CD4-positive, alpha-beta T cell treated with Interferon alpha-2 for 1 hour (primary cell): ENCODE results near the gene REPIN1.
A peak's percentile ranks its signal among the peaks of the same experiment; 100 is the strongest.
"Not testable (repeated sequence)": the region's sequence is repeated elsewhere in the genome, so short reads cannot be mapped to it uniquely, and the experiment has no call there.

Source experiments
- DNase-seq, 2 donors: peaks; one replicate each; pipeline ENCODE4 v3.0.0-alpha.2; 2020 to 2022

The REPIN1 gene

GRCh38 chr7:150377635-150378034 lies 9.0 kb downstream of the REPIN1 start:
- DNase-seq: no peak

- DNase-seq: peak; percentile 57 to 69
These were observed 9.7 kb downstream of the REPIN1 start for GRCh38 chr7:150378115-150378852.

DNA sequence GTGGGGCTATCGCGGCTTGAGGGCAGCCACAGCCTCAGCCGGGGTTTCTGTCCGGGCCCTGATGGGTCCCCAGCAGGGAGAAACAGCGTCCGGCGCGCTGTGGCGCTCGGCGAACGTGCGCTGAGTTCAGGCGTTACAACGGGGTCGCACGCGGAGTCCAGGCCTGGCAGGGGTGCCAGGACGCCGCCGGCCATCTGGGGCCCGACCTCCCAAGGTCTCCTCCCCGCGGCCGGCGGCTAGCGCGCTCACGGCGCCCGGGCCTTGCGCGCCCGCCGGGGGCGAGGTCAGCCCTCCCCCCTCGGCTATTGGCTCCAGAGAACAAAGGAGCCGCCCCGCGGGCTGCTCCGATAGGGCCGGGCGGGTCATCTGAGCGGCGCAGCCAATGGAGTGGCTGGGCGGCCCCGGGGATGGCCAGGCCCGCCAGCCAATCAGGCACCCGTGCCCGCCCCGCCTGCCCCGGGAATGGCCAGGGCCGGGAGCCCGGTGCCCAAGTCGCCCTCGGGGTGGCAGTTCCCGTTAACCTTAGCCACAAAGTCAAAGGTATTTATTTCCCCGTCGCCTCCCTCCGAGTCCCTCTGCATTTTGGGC lies 10.3 kb downstream of the REPIN1 start, which contains the start of gene ZNF775:
Gene ZNF775 (plus strand): TSS at position 478 of the 588 bp plus-strand sequence. CDS start 9,141 bp downstream, outside the sequence.
- peak; percentile 91 to 94 for DNase-seq

DNA sequence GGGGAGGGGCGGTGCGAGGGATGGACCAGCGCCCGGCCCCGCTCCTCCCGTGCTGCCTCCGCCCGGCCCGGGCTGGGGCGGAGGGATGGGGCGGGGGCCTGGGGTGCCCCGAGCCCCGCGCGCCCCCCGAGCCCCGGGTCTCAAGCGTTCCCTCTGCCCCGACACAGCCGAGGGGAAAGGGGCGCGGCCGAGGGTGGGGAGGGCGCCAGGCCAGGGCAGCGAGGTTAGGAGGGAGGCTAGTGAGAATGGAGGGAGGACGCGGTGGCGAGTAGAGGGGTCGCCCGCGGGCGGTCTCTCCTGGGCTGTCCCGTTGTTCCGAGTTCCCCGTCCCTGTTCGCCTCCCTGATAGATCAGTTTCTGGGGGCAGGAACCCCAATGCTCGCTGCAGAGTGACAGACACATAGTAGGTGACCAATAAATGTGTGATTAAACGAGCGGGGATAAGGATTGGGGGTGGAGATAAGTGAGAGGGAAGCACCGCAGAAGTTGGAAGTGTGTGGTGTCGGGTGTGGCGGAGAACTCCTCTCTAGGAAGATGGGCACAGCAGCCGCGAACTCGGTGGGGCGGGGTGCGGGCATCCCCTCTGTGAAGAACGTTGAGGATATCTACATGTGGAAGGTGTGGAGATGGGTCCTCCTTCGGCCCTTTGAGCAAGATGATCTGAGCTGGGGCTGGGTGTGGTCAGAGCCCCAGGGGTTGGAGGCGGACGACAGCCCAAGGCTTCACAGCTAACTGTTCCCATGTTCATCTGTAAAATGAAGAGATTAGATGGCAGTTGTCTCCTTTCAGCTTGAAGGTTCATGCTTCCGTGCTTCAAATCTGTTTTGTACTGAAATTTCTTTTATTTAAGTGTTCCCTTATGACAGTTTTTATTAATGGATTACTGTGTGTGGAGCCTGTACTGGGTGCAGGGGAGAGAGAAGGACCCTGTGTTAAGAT lies 11.1 kb downstream of the REPIN1 start:
- DNase-seq: peak in 1 of 2 donors; percentile 21

GRCh38 chr7:150380463-150380862 lies 11.8 kb downstream of the REPIN1 start:
- DNase-seq: no peak

DNA sequence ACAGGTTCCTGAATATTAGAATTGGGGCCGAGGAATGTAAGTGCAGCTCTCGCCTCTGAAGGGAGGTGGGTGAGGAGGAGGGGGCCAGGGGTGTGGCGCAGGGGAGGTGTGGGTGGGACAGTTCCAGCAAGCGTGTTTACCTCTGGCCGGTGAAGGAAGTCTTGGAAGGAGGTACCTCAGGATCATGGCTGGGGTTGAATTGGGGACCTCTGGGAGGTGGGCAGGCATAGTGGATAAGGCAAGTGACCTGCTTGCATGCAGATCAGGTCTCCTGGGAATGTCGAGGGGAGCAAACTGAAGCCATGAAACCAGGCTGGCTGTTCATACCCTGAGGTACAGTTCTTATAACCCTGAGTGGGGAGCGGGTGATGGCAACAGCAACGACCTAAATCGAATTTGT lies 12.5 kb downstream of the REPIN1 start:
- DNase-seq: no peak

GRCh38 chr7:150381785-150382122 lies 13.1 kb downstream of the REPIN1 start:
- no peak for DNase-seq

- DNase-seq: no peak
These were observed 13.7 kb downstream of the REPIN1 start for GRCh38 chr7:150382123-150382843.

- DNase-seq: no peak
These were observed 14.2 kb downstream of the REPIN1 start for GRCh38 chr7:150382844-150383225.

DNA sequence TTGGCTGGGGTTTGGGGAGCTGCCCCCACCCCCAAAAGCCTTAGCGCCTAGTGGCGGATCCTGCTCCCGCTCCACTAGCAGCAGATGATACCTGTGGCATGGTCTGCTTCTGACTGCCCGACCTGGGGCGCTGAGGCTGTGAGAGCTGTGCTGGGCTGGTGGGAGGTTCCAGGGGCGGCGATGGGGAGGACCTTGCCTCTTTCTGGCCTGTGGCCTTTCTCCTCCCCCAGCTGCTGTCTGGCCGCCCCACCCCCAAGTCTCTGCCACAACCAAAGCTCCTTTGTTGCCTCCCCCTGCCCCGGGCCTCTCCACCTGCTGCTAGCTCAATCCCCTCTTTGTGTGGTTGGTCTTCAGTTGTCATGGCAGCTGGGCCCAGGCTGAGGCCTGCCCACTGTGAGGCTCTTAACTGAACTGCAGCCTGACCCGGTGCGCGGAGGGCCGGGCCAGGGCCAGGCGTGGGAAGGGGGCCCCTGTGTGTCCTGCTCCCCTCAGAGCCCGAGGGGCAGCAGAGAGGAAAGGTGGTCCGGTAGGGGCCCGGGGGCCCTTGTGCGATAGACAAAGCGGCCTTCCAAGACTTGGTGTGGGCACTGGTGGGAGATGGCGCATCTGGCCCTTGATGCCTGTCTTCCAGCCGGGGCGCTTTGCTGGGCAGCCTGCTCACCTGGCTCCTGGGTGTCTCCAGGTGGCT lies 15.2 kb downstream of the REPIN1 start:
- DNase-seq: no peak

DNA sequence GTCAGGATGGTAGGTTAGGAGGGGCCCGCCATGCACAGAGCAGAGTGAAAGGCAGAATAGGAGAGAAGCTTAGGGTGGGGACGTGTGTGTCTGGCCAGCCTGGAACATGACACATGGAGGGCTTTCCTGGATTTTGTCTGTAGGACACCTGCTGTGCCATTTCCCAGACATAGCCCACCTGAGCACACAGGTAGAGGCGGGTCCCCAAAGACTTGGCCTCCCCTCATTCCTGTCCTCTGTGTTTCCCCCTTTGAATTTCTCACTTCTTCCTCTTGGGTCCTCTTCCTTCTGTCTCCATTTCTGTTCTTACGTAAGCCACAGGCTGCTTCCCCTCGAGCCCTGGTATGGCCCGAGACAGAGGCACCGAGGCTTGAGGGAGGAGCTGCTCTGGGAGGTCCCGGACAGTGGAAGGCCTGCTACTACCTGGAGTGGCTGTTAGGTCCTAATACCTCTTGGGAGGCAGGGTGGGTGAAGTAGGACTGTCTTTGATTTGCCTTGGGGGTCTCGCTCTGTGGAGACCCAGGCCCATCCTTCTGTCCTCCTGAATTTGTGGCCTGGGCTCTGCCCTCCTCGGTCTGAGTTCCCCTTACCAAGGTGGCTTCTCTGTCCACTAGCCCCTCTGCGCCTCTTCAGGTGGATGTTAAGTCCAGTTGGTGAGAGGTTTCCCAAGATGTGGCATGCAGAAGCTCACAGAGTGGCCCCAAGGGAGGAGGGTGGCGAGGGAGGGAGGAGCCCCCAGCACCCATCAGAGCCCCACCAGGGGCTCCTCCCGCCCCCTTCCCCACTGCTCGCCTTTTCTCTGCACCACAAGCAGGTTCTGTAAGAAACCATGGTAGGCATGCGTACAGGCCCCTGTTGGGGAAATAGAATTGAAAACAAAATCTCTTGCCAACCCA lies 16.0 kb downstream of the REPIN1 start:
- DNase-seq: no peak

GRCh38 chr7:150385302-150385723 lies 16.7 kb downstream of the REPIN1 start:
- no peak for DNase-seq

DNA sequence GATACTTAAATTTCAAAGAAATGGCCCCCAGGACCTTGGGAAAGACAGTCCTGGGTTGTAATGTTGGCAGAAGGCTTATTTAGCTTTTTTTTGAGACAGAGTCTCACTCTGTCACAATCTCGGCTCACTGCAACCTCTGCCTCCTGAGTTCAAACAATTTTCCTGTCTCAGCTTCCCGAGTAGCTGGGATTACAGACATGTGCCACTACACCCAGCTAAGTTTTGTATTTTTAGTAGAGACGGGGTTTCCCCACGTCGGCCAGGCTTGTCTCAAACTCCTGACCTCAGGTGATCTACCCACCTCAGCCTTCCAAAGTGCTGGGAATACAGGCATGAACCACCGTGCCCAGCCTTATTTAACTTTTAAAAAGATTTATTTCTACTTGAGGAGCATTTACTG lies 17.3 kb downstream of the REPIN1 start:
- DNase-seq: not testable (repeated sequence)

GRCh38 chr7:150388306-150388705 lies 19.7 kb downstream of the REPIN1 start:
- DNase-seq: no peak

GRCh38 chr7:150388709-150389531 lies 20.3 kb downstream of the REPIN1 start:
- peak in 1 of 2 donors; percentile 42 for DNase-seq

- DNase-seq: no peak
These were observed 20.9 kb downstream of the REPIN1 start for GRCh38 chr7:150389532-150389816.

DNA sequence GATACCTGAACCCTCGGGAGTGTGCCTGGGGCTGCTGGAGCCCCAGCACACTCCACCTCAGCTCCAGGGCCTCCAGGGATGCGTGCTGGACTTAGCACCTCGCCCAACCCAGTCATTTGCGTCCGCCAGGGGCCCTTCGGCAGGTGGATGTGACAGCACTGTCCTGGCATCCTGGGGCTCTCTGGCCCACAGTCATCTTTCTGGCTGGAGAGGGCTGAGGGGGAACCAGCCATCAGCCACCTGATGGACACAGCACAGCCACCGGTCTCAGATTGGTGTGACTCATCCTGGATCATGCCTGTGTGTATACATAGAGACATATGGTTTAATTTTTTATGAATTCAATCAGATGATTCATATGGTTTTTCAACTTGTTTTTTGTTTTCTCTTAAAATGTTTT lies 21.6 kb downstream of the REPIN1 start:
- no peak for DNase-seq

DNA sequence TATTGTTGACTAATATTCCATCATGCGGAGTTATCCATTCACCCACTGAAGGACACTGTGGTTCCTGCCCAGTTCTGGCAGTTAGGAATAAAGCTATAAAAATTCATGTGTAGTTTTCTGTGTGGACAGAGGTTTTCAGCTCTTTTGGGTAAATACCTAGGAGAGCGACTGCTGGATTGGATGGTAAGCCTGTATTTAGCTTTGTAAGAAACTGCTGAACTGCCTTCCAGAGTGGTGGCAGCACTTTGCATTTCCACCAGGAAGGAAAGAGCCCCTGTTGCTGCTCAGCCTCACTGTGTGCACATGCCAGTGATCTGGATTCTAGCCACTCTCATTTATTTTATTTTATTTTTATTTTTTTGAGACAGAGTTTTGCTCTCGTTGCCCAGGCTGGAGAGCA lies 24.7 kb downstream of the REPIN1 start:
- DNase-seq: no peak

DNA sequence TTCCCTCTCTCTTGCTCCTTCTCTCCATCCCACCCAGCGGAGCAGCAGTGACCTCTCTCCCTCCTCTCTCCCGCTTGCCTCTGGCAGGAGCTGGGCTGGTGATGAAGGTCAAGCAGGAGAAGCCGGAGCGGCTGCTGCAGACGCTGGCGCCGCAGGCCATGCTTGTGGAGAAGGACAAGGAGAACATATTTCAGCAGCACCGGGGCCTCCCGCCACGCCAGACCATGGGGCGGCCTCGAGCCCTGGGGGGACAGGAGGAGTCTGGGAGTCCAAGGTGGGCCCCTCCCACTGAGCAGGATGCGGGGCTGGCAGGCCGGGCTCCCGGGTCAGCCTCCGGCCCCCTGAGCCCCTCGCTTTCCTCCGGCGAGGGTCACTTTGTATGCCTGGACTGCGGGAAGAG lies 27.8 kb downstream of the REPIN1 start:
- DNase-seq: no peak

DNA sequence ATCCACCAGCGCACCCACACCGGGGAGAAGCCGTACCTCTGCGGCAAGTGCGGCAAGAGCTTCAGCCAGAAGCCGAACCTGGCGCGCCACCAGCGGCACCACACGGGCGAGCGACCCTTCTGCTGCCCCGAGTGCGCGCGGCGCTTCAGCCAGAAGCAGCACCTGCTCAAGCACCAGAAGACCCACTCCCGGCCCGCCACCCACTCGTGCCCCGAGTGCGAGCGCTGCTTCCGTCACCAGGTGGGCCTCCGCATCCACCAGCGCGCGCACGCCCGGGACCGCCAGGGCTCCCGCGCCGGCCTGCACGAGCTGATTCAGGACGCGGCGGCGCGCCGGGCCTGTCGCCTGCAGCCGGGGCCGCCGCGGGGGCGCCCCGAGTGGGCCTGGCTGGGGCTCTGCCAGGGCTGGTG lies 28.2 kb downstream of the REPIN1 start:
- no peak for DNase-seq
